GM18502 (cell line): ENCODE data around the gene KCNH1.

Source experiments
- ATAC-seq: cut with Tn5 transposase; IDR thresholded peaks from one replicate; pipeline ENCODE4 v1.9.1; 2021; ENCODE audit warnings: mild to moderate bottlenecking; ENCODE audit not compliant: unreplicated experiment, poor library complexity

The KCNH1 gene

GRCh38 chr1:210698661-210699060 lies 435.3 kb downstream of the KCNH1 start:
- no peak for ATAC-seq

GRCh38 chr1:210697185-210697584 lies 436.8 kb downstream of the KCNH1 start:
- ATAC-seq, result peak; percentile 11

DNA sequence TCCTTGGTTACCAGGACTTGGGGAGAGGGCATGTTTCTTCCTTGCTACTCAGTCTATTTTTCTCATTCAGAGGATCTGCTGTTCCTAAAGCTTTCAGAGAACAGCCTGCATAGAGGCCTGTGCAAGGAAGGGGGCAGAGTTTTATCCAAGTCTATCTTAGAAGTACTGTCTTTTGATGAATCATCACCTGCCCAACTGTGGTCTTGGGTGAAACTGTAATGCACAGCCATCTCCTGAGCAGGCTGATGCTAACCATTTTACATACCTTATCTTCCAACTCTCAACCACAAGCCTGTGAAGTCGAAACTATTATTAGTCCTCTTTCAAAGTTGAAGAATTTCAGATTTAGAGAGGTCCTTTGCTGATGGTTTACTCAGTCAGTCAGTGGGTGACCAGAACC lies 437.2 kb downstream of the KCNH1 start:
- peak; percentile 98 for ATAC-seq

- ATAC-seq, result no peak
Observed at GRCh38 chr1:210695026-210695425, 438.9 kb downstream of the KCNH1 start.

DNA sequence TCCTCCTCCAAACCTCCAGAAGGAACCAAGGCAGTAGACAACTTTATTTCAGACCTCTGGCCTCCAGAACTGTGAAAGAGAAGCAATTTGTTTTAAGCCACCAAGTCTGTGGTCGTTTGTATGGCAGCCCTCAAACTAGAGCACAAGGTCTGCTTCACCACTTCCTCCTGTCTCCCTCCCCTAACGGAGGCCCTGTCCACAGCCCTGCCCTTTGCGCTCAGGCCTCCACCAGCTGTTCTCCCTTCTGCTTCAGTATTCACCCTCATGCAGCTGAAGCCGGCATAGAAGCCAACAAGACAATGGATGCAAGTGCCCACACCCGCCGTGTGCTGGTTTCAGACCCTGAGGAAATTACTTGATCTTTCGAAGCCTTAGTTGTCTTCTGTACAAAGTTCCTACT lies 441.2 kb downstream of the KCNH1 start:
- ATAC-seq, result no peak

DNA sequence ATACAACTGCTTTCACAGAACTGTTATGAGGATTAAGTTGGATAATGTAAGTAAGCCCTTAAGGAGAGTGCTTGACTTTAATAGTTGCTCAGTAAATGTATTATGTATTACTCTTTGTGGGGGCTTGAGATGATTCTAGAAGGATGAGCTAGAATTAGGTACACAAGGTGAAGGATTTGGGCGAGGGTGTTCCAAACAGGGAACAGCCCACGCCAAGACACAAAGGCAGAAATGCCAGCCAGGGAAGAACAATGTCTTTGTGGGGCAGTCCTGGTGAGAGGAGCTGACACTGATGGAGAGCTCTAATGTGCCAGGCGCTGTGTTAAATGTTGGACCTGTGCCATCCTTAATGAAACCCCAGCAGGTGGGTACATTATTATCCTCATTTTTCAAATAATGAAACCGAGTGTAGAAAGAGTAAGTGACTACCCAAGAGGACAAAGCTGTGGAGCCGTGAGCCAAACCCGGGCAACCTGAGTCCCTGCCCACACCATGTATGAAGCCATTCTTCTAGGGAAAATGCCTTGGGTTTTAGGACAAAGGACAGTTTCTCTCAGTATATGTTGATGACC lies 442.8 kb downstream of the KCNH1 start:
- ATAC-seq, result no peak

GRCh38 chr1:210690236-210690635 lies 443.7 kb downstream of the KCNH1 start:
- no peak for ATAC-seq

DNA sequence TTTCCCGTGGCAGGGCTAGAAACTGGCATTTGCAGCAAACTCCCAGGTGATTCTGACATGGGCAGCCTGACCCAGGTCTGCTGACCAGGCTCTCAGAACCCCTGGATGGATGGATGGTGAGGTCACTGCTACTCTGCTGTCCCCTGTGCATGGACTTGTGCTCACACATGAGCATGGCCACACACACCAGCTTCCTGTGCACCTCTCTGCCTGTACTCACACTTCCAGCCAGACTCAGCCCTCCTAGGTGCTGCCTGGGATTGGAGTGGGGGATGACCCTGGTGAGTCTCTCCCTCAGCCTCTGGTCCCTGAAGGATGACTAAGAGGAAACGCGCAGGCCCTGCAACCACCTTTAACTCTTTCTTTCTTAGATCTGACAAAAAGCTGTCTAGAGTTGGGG lies 444.1 kb downstream of the KCNH1 start:
- ATAC-seq, result no peak

GRCh38 chr1:210688512-210689234 lies 445.3 kb downstream of the KCNH1 start:
- ATAC-seq, result no peak

GRCh38 chr1:210687582-210688279 lies 446.2 kb downstream of the KCNH1 start:
- no peak for ATAC-seq

- no peak for ATAC-seq
Observed at GRCh38 chr1:210686841-210687240, 447.1 kb downstream of the KCNH1 start.

- ATAC-seq, result no peak
Observed at GRCh38 chr1:210685295-210685650, 448.7 kb downstream of the KCNH1 start.

GRCh38 chr1:210684466-210685294 lies 449.3 kb downstream of the KCNH1 start:
- ATAC-seq, result peak; percentile 89

DNA sequence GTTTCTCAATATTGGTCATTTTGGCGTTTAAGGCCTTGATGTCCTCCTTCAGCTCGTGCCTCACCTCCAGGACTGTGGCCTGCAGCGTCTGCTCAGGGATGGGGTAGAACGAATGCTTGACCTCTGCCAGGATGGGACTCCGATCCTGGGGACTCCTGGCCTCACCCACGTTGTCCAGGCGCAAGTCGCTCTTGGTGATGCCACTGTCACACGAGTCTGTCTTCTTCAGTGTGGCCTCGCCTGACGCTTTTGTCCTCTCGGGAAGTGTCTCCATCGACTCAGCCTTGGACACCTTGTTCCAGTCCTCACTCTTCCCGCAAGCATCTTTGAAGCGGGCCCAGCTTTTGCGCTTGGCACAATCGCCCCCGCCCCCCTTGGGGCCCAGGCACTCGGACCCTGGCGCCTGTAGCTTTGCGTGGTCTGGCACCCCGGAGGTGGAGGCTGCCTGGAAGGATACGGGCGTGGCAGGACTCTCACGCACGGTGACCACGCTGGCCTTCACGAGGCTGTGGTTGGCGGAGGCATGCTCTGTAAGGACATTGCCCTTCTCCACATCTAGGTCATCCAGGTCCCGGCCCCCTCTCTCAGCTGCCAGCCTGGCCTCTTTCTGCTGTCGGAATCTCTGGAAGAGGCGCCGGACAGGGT lies 450.4 kb downstream of the KCNH1 start:
- ATAC-seq, result no peak

GRCh38 chr1:210681158-210681557 lies 452.8 kb downstream of the KCNH1 start:
- ATAC-seq, result no peak

DNA sequence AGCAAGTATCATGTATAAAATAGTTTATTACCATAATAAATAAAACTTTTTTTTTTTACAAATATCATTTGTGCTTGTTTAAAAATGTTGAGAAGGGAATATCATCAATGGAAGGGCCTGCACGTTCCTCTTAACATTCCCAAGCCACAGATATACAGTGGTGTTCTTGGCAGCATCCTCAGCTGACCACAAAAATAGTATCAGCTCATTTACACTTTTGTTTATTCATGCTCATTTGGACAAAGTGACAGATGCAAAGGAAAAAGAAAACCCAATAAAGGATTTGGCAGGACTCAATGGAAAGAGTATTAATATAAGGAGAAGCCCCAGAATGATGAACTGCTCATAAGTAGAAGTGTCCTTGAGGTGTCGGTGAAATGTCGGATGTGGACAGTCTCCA lies 455.6 kb downstream of the KCNH1 start:
- ATAC-seq, result no peak

DNA sequence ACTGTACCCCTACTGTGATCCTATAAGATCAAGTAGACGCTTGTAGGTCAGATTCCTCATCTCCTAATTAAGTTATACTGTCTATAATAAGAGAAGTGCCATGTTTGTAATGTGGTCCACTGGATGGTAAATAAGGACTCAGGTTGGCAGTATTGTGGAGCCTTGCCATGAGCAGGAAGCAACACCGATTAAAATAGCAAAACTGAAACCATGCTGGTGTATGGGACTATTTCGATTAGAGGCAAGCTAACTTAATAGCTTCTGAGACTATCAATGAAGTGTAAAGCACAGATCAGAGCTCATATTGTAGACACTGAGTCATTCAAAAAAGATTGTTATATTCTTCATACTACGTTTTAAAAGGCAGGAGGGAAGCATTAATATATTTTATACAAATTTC lies 456.4 kb downstream of the KCNH1 start:
- ATAC-seq, result no peak

DNA sequence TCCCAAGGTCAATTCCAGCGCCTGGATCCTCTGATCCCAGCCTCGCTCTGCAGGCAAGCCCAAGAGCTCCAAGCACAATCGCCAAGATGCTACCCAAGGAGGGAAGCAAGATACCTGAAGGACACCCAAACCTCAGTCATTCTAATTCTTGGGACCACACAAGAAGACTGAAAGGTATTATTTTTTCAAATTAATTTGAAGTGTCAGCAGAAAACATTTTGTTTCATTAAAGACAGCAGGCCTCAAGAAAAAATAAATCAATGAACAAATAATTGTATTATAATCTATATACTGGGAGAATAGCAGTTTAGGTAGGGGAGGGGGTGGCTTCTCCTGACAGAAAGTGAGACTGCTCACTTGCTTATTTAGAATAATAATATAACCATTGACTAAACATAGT lies 457.4 kb downstream of the KCNH1 start:
- ATAC-seq, result no peak

- no peak for ATAC-seq
Observed at GRCh38 chr1:210674151-210674550, 459.8 kb downstream of the KCNH1 start.

GRCh38 chr1:210669951-210670350 lies 464.0 kb downstream of the KCNH1 start:
- ATAC-seq, result no peak
